HG02571 (cell line): ENCODE results near the gene ENOX1.

Experiments
- ATAC-seq: cut with Tn5 transposase; IDR thresholded peaks from one replicate; pipeline ENCODE4 v1.9.1; 2021; ENCODE audit warnings: mild to moderate bottlenecking, moderate library complexity; ENCODE audit not compliant: unreplicated experiment

ENOX1 gene

DNA sequence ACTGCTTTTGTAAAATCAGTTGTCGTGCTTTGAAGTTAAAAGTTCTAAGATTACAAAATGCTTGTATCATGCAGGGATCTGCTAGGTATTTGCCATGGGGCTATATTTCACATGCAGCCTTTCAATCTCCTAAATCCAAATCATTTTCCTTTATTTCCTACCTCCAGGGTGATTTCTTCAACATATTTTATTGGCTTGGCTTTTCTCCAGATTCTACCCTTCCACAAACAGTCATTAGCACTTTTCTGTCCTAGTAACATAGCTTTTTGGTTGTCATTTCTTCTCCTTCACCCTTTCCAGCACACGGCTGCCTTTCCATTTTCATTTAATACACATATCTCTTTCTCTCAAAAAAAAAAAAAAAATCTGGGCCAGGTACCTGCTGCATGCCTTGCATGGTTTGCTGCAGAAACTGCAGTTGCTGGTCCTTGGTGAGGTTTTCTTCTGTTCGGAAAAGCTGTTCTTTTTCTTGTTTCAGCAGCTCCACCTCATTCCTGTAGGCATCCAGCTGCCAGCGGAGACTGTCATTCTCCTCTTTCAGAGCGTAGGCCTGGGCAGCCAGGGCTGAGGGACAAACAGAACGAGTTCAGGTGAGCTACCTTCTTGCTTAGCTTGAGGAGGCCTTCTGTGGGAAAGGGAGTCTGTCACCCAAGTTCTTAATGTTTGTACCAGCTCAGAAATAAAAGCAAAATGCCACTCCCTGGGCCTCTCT is 488.6 kb downstream of the ENOX1 start:
- ATAC-seq, result no peak

DNA sequence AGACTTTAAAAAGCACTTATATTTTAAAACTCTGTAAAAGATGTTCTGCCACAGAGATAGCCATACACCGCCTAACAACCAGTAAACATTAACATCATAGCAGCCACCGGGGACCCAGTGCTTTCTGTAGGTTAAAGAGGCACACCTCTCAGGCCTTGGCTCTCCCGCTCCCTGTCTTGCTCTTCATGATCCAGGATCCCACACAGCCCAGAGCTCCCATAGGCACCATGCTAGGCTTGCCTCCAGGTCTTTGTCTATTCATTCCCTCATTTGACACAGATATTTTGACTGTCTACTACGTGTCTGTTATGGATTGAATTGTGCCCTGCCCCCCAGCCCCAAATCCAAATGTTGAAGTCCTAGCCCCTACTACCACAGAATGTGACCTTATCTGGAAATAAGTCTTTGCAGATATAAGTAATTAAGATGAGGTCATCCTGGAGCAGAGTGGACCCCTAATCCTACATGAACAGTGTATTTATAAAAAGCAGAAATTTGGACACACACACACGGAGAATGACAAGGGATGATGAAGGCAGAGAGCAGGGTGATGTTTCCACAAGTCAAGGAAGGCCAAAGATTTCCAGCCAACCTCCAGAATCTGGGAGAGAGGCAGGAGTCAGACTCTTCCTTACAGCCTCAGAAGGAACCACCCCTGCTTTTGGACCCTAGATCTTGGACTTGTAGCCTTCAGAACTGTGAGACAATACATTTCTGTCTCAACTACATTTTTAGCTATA is 490.8 kb downstream of the ENOX1 start:
- ATAC-seq, result no peak

DNA sequence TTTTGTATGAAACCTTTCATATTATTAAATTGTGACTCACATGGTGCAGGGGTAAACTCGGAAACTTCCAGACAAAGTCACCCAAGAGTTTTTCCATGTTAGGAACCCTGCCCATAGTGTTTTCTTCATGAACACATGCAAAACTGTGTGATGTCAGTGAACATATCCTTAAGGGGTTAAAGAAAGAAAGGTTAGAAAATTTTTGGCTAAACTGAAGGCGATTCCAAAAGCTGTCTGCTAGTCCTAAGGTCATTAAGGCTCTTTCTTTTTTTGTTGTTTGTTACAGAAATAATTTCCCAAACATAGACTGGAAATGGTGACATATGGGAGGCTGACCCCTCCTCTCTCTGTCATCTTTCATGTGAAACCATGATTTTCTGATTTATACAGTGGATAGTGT is 491.5 kb downstream of the ENOX1 start:
- no peak for ATAC-seq

DNA sequence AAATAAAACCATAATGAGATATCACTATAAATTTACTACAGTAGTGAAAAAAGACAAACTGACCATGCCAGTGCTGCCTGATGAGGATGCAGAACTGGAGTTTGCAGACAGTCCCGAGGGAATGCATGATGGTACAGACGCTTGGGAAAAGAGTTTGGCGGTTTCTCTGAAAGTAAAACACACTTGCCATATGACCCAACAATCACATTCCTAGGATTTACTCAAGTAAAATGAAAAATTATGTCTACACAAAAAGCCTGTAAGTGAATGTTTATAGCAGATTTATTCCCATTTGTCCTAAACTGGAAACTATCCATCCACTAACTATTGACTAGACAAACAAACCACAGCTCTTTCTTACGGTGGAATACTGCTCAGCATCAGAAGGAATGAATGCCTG is 492.4 kb downstream of the ENOX1 start:
- no peak for ATAC-seq

DNA sequence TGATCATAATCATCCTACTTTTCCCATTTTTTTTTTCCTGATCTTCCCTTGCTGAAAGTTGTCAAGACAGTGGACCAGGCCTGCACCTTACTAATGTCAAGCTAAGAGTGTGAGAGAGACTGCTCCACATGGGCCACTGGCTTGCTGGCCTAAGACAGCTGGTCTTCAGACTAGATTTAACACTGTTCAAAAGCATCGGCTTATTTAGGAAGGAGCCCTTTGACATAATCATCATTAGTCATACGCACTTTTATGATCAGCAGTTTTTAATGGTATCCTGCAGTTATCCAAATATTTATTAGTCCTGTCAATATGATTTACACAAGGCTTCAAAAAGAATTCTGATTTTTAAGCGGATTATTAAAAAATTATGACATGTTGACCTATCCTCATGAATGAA is 492.8 kb downstream of the ENOX1 start:
- no peak for ATAC-seq

DNA sequence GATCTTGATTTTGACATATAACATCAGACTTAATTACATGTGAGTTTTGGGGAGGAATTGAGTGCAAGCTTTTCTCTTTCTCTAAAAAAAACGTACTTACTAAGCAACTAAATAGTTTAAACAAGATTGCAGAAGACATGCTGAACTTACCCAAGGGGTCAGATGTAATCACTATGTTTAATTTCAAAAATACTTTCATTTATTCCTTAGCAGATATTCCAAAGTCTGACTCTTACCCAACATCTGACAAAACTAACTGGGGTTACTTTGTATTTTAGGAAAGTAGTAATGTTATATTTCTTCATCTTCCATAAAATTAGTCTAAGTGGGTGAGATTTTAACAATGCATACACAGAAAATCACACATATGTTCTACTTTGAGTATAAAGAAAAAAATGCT is 493.2 kb downstream of the ENOX1 start:
- ATAC-seq, result no peak

DNA sequence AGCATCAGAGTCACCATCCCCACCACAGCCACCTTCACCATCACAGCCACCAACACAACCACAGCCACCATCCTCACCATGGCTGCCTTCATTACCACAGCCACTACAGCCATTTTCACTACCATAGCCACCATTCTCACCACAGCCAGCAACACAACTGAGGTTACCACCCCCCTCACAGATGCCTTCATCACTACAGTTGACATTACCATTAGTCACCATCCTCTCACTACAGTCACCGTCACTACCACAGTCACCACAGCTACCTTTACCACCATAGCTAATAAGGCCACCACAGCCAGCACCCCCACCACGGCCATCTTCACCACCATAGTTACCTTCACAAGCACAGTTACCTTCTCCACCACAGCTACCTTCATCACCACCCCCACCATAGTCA is 493.8 kb downstream of the ENOX1 start:
- ATAC-seq, result no peak

DNA sequence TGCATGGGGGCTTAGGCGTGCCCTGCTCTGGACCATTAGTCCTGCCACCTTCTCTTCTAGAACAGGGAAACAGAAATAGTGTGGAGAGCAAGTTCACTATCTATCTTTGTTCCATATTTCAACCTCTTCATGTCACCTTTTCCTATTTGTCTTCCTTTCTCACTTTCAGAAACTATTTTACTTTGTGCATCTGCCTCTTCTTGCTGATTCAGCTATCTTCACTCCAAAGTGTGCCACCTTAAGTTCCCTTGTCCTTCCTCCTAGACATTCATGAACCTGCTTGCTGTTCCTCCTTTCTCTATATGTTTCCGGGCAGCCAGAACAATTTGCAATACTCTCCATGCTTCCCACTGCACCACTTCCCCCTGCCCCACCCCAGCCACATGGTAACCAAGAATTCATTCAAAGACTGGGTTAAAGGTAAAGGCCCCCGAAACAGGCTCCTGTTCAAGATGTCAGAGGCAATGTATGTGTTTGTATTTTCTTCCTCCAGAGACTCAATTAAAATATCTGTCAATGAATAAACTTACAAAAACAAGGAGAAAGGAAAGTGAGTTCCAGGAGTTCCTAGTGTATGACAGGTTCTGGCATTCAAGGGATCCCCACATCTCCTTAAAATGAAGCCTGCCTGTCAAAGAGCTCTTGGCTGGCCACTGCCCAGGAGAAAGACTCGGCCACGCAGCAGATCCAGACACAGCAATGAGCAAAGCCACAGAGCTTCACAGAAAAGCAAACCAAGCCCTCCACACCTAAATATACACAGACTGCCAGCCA is 495.3 kb downstream of the ENOX1 start:
- ATAC-seq, result no peak

DNA sequence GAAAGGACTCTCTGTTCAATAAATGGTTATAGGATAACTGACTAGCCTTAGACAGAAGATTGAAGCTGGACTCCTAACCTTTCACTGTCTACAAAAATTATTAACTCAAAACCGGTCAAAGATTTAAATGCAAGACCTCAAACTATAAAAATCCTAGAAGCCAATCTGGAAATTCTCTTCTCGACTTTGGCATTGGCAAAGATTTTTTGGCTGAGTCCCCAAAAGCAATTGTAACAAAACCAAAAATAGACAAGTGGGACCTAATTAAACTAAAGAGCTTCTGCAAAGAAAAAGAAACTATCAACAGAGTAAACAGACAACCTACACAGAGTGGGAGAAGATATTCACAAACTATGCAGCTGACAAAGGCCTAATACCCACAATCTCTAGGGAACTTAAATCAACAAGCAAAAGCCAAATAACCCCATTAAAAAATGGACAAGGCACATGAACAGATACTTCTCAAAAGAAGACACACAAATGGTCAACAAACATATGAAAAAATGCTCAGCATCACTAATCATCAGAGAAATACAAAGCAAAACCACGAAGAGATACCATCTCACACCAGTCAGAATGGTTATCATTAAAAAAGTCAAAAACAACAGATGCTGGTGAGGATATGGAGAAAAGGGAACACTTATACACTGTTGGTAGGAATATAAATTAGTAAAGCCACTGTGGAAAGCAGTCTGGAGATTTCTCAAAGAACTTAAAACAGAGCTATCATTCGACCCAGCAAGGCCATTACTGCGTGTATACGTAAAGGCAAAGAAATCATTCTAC is 497.1 kb downstream of the ENOX1 start:
- no peak for ATAC-seq

DNA sequence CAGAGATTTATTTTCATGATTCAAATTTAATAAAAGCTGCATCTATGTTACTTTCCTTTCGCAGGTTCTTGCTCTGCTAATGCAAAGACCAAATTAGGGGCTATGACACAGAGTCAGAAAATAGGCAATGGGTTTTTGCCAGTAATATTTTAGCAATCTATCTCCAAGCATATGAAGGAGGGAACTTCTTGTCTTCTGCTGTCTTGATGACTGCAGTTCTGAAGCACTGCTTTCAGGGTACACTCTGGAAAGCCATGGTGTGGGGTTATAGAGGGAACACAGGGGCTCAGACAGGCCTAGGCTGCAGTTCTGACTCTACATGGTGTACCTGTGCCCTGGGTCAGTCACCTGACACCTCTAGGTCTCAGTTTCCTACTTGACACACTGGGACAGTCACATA is 500.0 kb downstream of the ENOX1 start:
- ATAC-seq, result no peak

DNA sequence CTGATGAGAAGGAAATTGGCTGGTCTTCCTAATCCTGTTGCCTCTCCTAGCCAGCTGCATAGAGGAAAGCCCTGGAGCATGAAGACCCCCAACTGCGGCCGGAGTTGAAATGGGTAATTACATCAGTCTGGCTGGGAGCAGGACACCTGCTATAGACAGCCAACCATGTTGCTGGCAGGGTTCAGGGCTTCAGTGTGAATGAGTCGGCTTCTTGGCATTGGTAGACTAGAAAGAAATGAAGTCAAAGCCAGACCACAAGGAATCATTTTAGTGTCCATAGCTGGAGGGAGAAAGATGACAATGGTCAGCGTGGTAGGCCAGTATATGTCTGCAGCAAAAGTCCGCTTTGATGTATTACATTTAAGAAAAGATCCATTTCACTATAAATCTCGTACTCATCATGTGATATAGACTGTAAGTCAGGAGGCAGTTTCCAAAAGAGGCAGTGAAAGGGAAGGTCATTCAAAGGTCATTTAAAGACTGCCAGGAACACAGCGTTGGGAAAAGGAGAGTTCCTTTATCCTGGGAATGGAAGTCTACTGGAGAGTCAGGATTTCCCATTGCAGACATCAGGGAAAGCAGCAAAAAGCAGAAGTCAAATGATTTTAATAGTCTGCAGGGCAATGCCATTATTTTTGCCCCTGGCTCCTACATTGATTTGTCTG is 500.7 kb downstream of the ENOX1 start:
- no peak for ATAC-seq

DNA sequence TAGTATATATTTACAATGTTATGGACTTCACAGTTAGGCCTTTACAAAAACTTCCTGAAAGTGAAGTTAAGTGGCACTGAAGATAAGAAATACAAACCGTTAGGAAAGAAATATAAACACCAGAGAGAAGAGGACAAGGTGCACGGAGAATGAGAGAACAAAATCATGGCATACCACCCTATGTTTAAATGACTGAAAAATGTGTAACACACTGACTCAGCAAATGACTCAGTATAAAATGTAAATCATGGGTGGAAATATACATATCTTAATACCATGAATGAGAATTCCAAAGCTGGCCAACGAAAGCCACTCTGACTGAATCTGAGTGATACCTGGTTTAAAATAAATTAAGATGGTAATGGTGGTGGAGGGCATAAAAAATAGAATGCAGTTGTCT is 502.6 kb downstream of the ENOX1 start:
- no peak for ATAC-seq

DNA sequence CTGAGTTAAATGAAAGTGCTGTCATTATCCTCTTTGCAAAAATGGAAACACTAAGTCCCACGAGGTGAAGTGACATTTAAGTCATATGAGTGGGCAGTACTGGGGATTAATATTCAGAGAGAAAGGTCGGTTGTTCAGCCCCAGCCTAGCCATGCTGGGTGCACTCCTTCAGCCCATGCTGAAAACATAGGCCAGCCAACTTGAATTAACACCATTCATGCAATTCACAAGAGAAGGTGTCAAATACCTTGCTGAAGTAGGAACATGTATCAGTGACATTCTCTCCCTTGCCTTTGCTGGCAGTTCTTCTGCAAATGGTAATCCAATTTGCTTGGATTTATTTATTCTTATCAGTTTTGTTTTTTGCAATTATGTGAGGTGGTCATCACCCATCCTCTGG is 507.1 kb downstream of the ENOX1 start:
- ATAC-seq, result no peak

DNA sequence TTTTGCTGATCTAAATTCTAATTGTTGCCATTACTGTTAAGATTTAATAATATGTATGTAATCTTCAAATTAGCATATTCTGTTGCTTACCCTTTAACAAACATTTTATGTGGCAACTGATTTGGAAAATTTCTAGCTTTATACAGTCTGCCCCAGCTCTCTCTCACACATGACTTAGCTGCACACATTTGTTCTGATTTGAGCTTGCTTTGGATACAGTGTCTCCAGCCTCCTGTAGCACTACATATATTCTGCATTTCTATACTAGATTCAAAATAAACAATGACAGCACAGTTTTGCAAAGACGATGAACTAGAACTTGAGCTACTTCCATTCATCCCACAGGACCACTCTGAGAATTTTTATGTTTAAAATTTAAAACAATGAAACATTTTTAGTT is 508.6 kb downstream of the ENOX1 start:
- no peak for ATAC-seq

DNA sequence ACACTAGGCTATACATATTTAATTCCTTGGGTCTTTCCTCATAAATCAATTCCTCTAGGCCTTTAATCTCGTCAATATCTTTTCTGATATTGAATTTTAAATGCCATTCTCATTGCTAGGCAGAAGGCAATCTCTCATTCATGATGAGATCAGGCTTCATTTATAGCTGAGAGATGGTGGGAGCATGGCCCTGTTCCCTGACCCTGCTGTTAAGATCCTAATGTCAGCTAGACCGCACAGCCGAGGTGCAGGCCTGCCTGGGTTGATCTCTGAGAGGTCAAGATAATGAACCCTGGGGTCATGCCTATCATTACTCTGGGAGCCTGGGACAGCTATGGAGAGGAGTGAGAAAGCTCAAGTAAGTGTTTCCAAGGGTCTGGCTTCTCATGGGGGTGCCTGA is 509.6 kb downstream of the ENOX1 start:
- no peak for ATAC-seq

DNA sequence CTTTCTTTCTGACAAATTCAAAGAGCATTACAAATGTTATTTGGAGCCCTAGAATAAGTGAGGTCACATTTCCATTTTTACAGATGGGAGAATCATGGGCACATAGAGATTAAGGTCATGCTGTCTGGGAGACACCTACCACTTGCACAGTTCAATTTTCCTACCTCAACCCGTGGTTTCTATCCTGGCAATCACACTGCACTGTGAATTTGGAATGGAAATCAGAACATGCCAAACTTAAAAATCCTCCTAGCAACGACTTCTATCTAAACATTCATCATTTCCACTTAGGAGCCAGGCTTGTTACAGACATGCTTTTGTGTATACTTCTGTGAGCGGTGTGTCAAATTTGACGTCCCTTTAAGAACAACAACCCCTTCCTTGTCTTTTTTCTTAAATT is 511.9 kb downstream of the ENOX1 start:
- ATAC-seq, result no peak

DNA sequence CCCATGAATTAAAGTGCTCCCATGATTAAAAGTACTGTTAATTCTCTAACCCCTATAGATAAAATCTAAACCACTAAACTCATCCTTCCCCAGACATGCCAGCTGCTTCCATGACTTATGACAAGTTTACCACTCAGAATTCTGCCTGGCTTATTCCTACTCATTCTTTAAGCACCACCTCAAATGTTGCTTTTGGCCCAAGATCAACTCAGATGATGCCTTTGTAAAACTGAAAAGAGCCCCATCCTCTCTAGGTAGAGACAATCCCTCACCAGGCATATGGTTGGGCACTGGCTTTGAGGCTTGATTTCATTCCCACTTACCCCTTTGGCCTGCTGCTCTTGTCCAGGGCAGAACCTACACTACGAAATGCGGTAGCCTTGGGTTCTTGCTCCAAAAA is 513.4 kb downstream of the ENOX1 start:
- ATAC-seq, result no peak

DNA sequence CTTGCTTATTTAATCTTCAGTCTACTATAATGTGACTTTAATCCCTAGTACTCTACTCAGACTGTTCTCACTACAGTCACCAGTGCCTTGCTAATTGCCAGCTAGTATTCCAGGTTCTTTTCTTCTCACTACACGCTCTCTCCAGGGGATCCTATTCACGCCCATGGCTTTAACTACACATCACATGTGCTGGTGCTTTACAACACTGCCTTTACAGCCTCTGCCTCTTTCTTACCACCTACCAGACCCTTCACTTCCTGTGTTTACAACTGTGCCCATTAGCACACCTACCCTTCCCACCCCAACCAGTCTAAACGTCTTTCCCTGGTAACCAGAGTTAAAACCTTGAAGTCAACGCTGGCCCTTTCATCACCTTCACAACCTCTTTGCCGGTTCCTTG is 513.9 kb downstream of the ENOX1 start:
- no peak for ATAC-seq

DNA sequence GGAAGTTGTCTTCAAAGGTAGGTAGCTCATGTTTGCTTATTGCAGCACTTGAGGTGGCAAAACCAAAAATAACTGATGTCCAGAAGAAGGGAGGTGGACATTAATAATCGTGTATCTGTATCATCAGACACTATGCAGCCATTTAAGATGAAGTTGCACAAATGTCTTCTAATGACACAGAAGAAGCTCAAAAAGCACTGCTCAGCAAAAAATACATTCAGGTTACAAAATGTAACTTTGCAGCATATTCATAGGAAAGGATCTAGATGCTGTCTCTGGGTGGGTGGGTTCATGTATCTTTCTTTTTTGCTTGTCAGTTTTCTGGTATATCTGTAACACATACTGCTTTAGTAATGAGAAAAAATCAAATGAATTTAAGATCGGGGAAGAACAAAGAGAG is 515.6 kb downstream of the ENOX1 start:
- no peak for ATAC-seq

DNA sequence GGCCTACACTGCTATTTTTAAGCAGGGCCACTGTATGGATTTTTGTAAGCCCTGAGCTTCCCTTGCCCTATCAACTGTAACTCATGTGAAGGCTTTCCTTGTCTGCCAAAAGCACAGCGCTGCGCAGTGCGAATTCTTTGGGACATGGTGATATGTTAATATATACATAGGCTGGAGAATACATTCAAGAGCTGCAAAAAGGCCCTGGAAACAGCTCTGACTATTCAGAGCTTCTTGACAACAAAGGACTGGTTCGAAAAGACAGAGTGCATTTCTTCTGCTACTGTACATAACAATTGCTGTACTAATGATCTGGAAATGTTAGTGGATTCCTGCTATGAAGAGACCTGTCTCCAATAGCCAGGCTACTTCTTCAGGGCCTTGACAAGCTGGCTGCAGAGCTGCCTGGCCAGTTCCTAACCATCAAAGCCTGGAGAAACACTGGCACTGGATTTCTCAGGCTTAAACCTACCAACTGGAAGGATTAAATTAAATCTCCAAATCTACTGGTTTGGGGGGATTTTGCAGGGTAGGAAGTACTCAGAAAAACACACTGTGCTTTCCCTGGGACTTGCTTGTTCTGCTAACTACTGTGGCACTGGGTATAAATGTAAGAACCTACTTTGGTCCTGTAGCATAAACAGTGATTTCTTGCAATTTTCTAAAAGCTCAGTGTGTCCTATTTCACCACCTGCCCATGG is 516.5 kb downstream of the ENOX1 start:
- ATAC-seq, result no peak
